ENCODE results near the gene P4HB.
"Not testable (repeated sequence)": the region's sequence is repeated elsewhere in the genome, so short reads cannot be mapped to it uniquely, and the experiment has no call there.

Gene P4HB

DNA sequence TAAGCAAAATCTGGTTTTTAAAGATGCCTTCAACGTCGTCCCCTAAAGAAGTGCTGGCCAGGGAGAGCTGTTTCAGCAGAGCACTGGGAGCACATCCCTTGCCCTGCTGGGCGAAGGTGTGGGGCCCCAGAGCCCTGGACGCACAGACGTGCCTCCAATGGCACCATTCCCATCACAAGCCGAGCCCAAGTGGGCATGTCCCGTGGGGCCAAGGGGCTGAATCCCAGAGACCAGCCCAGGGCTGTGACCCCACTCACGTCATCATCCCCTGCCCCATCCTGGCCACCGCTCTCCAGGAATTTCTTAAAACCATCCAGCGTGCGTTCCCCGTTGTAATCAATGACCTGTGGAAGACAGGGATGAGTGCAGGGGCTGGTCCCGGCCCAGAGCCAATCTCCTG lies 15.4 kb downstream of the P4HB start:
- no peak for DNase-seq

DNA sequence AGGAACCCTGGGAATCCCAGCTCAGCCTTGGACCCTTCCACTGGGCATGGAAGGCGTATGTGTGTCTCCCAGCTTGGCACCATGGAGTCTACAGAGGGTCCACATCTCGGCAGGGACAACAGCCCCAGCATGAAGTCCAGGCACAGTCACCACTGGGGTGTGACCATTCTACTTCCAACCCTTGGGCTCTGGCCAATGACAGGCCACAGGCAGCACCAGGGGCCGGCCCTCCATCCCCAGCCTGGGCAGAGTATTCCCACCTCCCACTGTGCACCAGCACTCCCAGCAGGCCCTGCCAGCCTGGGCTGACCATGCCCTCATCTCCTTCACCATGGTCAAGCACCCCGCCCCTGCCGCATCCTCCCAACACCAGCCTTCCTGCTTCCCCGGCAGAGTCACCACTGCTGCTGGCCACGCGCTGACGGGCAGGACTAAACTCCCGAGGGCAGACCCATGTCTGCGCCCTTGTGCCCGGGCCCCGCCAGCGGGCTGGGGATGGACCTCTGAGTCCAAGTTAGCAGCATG lies 15.9 kb downstream of the P4HB start:
- no peak for DNase-seq

- DNase-seq = no peak
These were observed 16.5 kb downstream of the P4HB start for GRCh38 chr17:81843713-81844326.

- no peak for DNase-seq
These were observed 17.4 kb downstream of the P4HB start for GRCh38 chr17:81842725-81843504.

- DNase-seq = no peak
These were observed 18.0 kb downstream of the P4HB start for GRCh38 chr17:81842378-81842724.

DNA sequence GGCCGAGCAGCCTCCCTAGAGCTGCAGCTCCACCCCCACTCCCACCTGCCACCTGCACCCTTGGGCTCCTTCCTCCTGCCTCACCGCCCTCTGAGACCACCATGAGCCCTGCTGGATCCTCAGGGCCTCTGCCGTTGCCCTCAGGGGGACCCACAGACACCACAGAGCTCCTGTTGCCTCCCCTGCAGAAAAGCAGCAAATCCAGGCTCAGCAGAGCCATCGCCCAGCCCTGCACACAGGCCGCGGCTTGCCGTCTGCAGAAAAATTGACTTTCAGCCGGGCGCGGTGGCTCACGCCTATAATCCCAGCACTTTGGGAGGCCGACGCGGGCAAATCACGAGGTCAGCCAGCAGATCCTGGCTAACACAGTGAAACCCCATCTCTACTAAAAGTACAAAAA lies 18.5 kb downstream of the P4HB start:
- DNase-seq = no peak

DNA sequence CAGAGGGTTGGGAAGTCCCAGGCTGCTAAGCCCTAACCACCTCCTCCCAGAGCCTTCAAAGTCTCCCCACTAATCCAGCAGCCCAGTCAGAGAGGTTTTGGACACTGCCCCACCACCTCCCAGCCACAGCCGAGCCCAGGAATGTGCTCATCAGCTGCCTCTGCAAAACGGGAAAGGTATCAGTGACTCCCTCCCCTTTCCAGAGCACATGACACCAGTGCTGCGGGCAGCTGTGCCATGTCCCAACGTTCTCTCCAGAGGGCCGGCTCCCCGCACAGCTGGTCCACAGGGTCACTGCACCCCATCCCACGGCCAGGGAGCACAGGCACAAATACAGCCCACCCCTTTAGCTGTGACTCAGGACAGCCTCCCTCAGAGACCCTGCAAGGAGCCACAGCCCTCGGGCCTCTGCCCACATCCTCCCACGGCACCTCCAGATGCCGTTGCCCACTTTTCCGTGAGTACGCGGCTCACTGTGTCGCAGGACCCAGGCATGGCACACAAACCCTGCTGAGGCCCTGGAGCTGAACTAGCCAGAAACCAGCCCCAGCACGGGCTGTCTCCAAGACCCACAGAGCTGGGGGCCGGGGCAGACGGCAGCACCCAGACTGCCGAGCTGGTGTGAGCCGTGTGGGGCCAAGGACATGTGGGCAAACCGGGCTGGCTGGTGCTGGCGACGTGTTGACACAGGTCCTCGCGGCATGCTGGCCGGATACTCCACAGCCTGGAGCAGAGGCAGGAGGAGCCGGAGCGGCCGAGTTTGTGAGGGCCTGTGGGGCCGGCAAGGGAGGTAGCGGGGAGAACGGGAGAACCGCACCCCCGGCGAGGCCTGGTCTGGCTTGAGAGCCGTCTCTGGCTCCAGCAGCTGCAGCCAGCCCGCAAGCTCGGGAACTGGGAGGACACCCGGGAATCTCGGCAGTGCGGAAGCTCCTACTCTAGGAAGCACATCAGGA lies 19.2 kb downstream of the P4HB start:
- no peak for DNase-seq

- not testable (repeated sequence) for DNase-seq
These were observed 20.3 kb downstream of the P4HB start for GRCh38 chr17:81840059-81840458.

DNA sequence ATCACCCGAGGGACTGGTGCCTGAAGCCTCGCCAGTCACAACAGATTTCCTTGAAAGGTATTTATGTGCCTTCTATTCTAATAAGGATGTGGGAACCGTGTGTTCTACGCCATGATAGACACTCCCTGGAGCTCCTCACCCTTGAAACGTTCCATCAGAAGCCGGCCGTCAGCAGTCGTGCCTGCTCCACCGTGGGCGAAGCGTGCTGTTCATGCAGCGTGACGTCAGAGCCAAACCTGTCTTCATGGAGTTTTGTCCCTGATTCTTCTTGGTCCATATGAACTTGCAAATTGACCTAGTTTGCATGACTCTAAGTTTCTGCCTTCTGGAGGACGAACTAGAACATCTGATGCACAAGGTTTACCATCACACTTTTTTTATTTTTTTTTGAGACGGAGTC lies 21.0 kb downstream of the P4HB start:
- DNase-seq = no peak

- no peak for DNase-seq
These were observed 21.5 kb downstream of the P4HB start for GRCh38 chr17:81838753-81839255.

DNA sequence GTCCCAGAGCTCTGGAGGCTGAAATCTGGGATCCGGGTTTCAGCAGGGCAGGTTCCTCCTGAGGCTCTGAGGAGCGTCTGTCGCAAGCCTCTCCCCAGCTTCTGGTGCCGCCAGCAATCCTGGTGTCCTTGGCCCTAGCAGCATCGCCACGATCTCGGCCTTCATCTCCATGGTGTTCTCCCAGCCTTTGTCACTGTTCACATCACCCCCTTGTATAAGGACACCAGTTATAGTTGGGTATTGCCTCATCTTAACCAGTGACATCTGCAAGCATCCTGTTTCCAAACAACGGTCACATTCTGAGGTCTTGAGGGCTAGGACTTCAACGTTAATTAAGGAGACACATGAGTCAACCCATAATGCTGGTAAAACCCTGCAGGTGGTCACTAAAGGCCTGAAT lies 22.7 kb downstream of the P4HB start:
- no peak for DNase-seq

GRCh38 chr17:81834831-81835267 lies 25.5 kb downstream of the P4HB start, which contains the start of gene PPP1R27:
Gene PPP1R27 (minus strand): TSS chr17:81835050. CDS start chr17:81834953, 97 bp downstream.
- no peak for DNase-seq

GRCh38 chr17:81833921-81834830 lies 26.2 kb downstream of the P4HB start:
- DNase-seq = no peak

- DNase-seq = peak; percentile 97
These were observed 27.0 kb downstream of the P4HB start, which contains the start of gene MCRIP1 for GRCh38 chr17:81833160-81833920. Gene MCRIP1 (minus strand): TSS chr17:81833291. CDS start chr17:81824506, 8,785 bp downstream.

DNA sequence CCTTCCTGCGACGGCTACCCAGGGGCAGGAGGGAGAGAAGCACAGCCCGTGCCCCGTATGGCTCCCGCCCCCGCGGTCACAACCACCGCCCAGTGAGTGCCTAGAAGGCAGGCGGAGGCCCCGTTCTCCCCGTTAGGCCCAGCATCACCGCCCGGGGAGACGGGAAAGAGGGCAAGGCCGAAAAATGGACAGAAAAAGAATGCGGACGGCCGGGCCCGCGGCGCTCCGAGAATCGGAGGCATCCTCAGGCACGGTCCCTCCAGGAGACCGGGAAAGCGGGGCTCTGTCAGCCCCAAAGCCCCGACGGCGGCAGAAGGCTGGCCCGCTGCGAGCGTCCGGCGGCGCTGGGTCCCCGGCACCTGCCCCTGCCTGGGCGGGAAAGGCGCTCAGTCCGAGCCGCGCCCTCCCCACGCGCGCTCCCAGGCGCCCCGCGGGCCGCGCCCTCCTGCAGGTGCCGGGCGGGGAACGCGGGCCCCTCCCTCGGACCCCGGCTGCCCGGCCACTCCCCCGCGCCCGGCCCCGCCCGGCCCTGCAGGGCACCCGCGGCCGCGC lies 27.7 kb downstream of the P4HB start:
- DNase-seq = no peak

DNA sequence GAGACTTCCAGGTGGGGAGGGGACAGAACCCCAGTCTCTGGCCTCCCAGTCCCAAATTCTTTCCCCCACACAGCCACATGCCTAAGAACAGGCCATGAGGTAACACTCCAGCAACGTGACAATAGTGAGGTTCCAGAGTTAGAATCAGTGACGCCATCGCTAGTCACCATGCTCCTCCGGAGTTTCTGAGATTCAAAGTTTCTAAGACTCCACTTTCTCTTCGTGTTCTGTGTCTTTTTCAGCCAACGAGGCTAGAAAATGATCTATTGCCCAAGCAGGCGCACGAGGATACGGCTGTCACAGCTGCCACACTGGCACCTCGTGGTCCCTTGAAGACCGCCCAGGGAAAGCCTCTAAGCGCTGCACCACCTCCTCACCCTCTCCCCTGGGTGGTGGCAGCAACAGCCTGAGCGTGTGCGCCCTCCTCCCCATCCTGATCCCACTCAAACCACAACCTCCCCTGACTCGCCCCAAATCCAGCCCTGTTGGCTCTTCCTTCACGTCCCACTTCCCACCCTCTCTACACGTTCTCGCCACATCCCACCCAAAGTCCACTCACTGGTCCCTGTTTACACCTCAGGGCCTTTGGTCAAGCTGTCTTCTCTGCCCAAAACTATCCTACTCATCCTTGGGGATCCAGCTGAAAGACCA lies 28.3 kb downstream of the P4HB start:
- DNase-seq = peak; percentile 49

GRCh38 chr17:81831563-81831956 lies 28.8 kb downstream of the P4HB start:
- no peak for DNase-seq

DNA sequence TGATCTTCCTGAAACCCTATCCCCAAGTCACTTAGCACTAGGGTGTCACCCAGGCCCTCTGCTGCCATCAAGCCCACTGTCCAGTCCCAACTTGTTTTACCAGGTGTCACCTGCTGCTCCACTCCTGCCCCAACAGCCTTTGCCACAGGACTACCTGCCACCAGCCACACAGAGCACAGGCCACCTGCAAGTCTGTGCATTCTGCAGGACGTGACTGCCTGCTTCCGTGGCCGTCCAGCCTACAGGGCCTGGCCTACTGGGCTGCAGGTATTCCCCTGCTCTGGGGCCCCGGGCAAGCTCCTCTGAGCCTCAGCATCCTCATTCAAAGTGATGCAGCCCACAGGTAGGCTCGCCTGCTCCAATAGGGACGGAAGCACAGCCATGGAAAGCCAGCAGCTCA lies 30.5 kb downstream of the P4HB start:
- no peak for DNase-seq

- DNase-seq = no peak
These were observed 31.7 kb downstream of the P4HB start for GRCh38 chr17:81828656-81829055.

GRCh38 chr17:81825841-81826466 lies 34.4 kb downstream of the P4HB start:
- no peak for DNase-seq

Measured in activated CD4-positive, CD25-positive, alpha-beta regulatory T cell treated with anti-CD3 and anti-CD28 coated beads, Interleukin-2, amount 50 U/mL, for 72 hours (primary cell).